Activated T-helper 17 cell treated with anti-CD3 and anti-CD28 coated beads, Interleukin-2, amount 50 U/mL, for 72 hours (primary cell): Measurements from ENCODE around the gene ULBP1. TPM values are rescaled to one million over a fixed set of nuclear protein-coding genes. Genes with fewer than 3 reads are reported as not detected.
"Not testable (repeated sequence)": the region's sequence is repeated elsewhere in the genome, so short reads cannot be mapped to it uniquely, and the experiment has no call there.

Experiments used
- ATAC-seq: fragments of 150-1000 bp; cut with Tn5 transposase; replicated peaks from 2 replicates; pipeline ENCODE4 v1.10.0; 2021; ENCODE audit warnings: mild to moderate bottlenecking, moderate library complexity
- H3K27ac Mint-ChIP-seq: one replicate; pipeline ENCODE4 v1.8.0; 2022; ENCODE audit warnings: mixed read lengths
- H3K27me3 Mint-ChIP-seq: one replicate; pipeline ENCODE4 v1.8.0; 2022; ENCODE audit warnings: mixed read lengths
- H3K36me3 Mint-ChIP-seq: one replicate; pipeline ENCODE4 v1.8.0; 2022; ENCODE audit warnings: low read depth, mild to moderate bottlenecking, mixed read lengths
- H3K4me1 Mint-ChIP-seq: one replicate; pipeline ENCODE4 v1.8.0; 2022; ENCODE audit warnings: mixed read lengths
- H3K4me3 Mint-ChIP-seq: one replicate; pipeline ENCODE4 v1.8.0; 2022; ENCODE audit warnings: mild to moderate bottlenecking, mixed read lengths
- H3K9me3 Mint-ChIP-seq: one replicate; pipeline ENCODE4 v1.8.0; 2022; ENCODE audit warnings: mixed read lengths
- total RNA-seq, 2 donors: library from RNA; stranded (reverse); gene quantifications; one replicate each; pipeline ENCODE4 v1.2.3, GENCODE V29; 2022

The ULBP1 gene
- total RNA-seq, 2 donors from 2014 or later = 0.35 to 0.48 TPM

- Mint-ChIP-seq H3K36me3 (peaks cover 7% of the 10 kb centered on the region), H3K27me3 (peaks cover 87% of the 10 kb centered on the region), H3K27ac (no peak overlapping the region), H3K4me3 (peak overlapping the region; percentile 75), H3K4me1 (peaks cover 24% of the 10 kb centered on the region), H3K9me3 (peaks cover 4% of the 10 kb centered on the region)
- ATAC-seq = peak; percentile 61
Observed at GRCh38 chr6:149990661-149991471, 27.1 kb downstream of the ULBP1 start.

- not testable (repeated sequence) for H3K9me3 Mint-ChIP-seq, H3K36me3 Mint-ChIP-seq, H3K27ac Mint-ChIP-seq
- H3K4me3 Mint-ChIP-seq = peak overlapping the region; percentile 75
- peak; percentile 75 for ATAC-seq
- peaks cover 85% of the 10 kb centered on the region for H3K27me3 Mint-ChIP-seq
- H3K4me1 Mint-ChIP-seq = peaks cover 24% of the 10 kb centered on the region
Observed at GRCh38 chr6:149991472-149991795, 27.7 kb downstream of the ULBP1 start.

- H3K4me1 Mint-ChIP-seq = peaks cover 24% of the 10 kb centered on the region
- peaks cover 7% of the 10 kb centered on the region for H3K36me3 Mint-ChIP-seq
- no peak overlapping the region for H3K27ac Mint-ChIP-seq
- peak overlapping the region; percentile 75 for H3K4me3 Mint-ChIP-seq
- H3K9me3 Mint-ChIP-seq = peaks cover 4% of the 10 kb centered on the region
- H3K27me3 Mint-ChIP-seq = peaks cover 81% of the 10 kb centered on the region
- ATAC-seq = no peak
Observed at GRCh38 chr6:149991838-149992237, 28.1 kb downstream of the ULBP1 start.

GRCh38 chr6:149995235-149995750 is 31.6 kb downstream of the ULBP1 start:
- Mint-ChIP-seq H3K27ac (no peak overlapping the region), H3K27me3 (peaks cover 58% of the 10 kb centered on the region), H3K36me3 (no peaks in the 10 kb centered on the region), H3K4me3 (no peak overlapping the region), H3K9me3 (no peaks in the 10 kb centered on the region), H3K4me1 (peaks cover 12% of the 10 kb centered on the region)
- no peak for ATAC-seq

GRCh38 chr6:149995971-149996370 is 32.2 kb downstream of the ULBP1 start:
- no peaks in the 10 kb centered on the region for H3K9me3 Mint-ChIP-seq
- no peak overlapping the region for H3K4me3 Mint-ChIP-seq
- peaks cover 12% of the 10 kb centered on the region for H3K4me1 Mint-ChIP-seq
- H3K27ac Mint-ChIP-seq = no peak overlapping the region
- no peak for ATAC-seq
- H3K27me3 Mint-ChIP-seq = peaks cover 53% of the 10 kb centered on the region
- H3K36me3 Mint-ChIP-seq = no peaks in the 10 kb centered on the region

- H3K27ac Mint-ChIP-seq = no peak overlapping the region
- no peak overlapping the region for H3K4me3 Mint-ChIP-seq
- ATAC-seq = no peak
- no peaks in the 10 kb centered on the region for H3K9me3 Mint-ChIP-seq
- H3K36me3 Mint-ChIP-seq = no peaks in the 10 kb centered on the region
- peaks cover 24% of the 10 kb centered on the region for H3K4me1 Mint-ChIP-seq
- peaks cover 20% of the 10 kb centered on the region for H3K27me3 Mint-ChIP-seq
Observed at GRCh38 chr6:149999636-150000035, 35.9 kb downstream of the ULBP1 start.

GRCh38 chr6:150001295-150002008 is 37.7 kb downstream of the ULBP1 start:
- Mint-ChIP-seq H3K27ac (peak overlapping the region; percentile 3), H3K27me3 (peaks cover 10% of the 10 kb centered on the region), H3K36me3 (no peaks in the 10 kb centered on the region), H3K4me3 (peak overlapping the region; percentile 38), H3K9me3 (no peaks in the 10 kb centered on the region), H3K4me1 (peaks cover 24% of the 10 kb centered on the region)
- ATAC-seq = peak; percentile 82

GRCh38 chr6:150002710-150003109 is 39.0 kb downstream of the ULBP1 start:
- H3K4me3 Mint-ChIP-seq = no peak overlapping the region
- H3K9me3 Mint-ChIP-seq = no peaks in the 10 kb centered on the region
- ATAC-seq = no peak
- no peak overlapping the region for H3K27ac Mint-ChIP-seq
- peaks cover 30% of the 10 kb centered on the region for H3K4me1 Mint-ChIP-seq
- no peaks in the 10 kb centered on the region for H3K36me3 Mint-ChIP-seq
- peaks cover 7% of the 10 kb centered on the region for H3K27me3 Mint-ChIP-seq

GRCh38 chr6:150003599-150003998 is 39.9 kb downstream of the ULBP1 start:
- H3K27ac Mint-ChIP-seq = not testable (repeated sequence)
- peak overlapping the region; percentile 81 for H3K4me3 Mint-ChIP-seq
- H3K27me3 Mint-ChIP-seq = peaks cover 11% of the 10 kb centered on the region

GRCh38 chr6:150004101-150004782 is 40.5 kb downstream of the ULBP1 start:
- no peak overlapping the region for H3K27ac Mint-ChIP-seq
- H3K27me3 Mint-ChIP-seq = peaks cover 15% of the 10 kb centered on the region
- ATAC-seq = no peak
- peak overlapping the region; percentile 81 for H3K4me3 Mint-ChIP-seq
- H3K4me1 Mint-ChIP-seq = peaks cover 30% of the 10 kb centered on the region
- H3K9me3 Mint-ChIP-seq = no peaks in the 10 kb centered on the region
- no peaks in the 10 kb centered on the region for H3K36me3 Mint-ChIP-seq

More at GRCh38 chr6:150003599-150003998, 39.9 kb downstream of the ULBP1 start:
- not testable (repeated sequence) for H3K9me3 Mint-ChIP-seq, ATAC-seq, H3K36me3 Mint-ChIP-seq
- H3K4me1 Mint-ChIP-seq = peaks cover 30% of the 10 kb centered on the region

GRCh38 chr6:150004783-150005717 is 41.3 kb downstream of the ULBP1 start:
- no peaks in the 10 kb centered on the region for H3K36me3 Mint-ChIP-seq
- peak overlapping the region; percentile 81 for H3K4me3 Mint-ChIP-seq
- peaks cover 16% of the 10 kb centered on the region for H3K27me3 Mint-ChIP-seq
- H3K27ac Mint-ChIP-seq = no peak overlapping the region
- peak; percentile 73 for ATAC-seq
- peaks cover 30% of the 10 kb centered on the region for H3K4me1 Mint-ChIP-seq
- no peaks in the 10 kb centered on the region for H3K9me3 Mint-ChIP-seq

GRCh38 chr6:150005761-150006651 is 42.3 kb downstream of the ULBP1 start:
- ATAC-seq = no peak
- Mint-ChIP-seq H3K27ac (no peak overlapping the region), H3K4me3 (peak overlapping the region; percentile 81), H3K27me3 (peaks cover 24% of the 10 kb centered on the region), H3K36me3 (no peaks in the 10 kb centered on the region), H3K4me1 (peaks cover 23% of the 10 kb centered on the region), H3K9me3 (no peaks in the 10 kb centered on the region)

GRCh38 chr6:150006961-150007464 is 43.3 kb downstream of the ULBP1 start:
- H3K27me3 Mint-ChIP-seq = peaks cover 29% of the 10 kb centered on the region

More at GRCh38 chr6:150006961-150007464, 43.3 kb downstream of the ULBP1 start:
- no peaks in the 10 kb centered on the region for H3K9me3 Mint-ChIP-seq
- no peaks in the 10 kb centered on the region for H3K36me3 Mint-ChIP-seq
- no peak overlapping the region for H3K27ac Mint-ChIP-seq
- ATAC-seq = peak; percentile 75
- peaks cover 14% of the 10 kb centered on the region for H3K4me1 Mint-ChIP-seq
- no peak overlapping the region for H3K4me3 Mint-ChIP-seq
